ENCODE results near the gene DSP. TPM values are rescaled to one million over a fixed set of nuclear protein-coding genes. Genes with fewer than 3 reads are reported as not detected.

The DSP gene
- total RNA-seq, 1 donor from 2014 or later: 76.0 TPM

GRCh38 chr6:7590918-7591302, 49.4 kb downstream of the DSP start:
- DNase-seq (ENCODE audit: low read depth in 2 of 2): peak; percentile 41 to 59

DNA sequence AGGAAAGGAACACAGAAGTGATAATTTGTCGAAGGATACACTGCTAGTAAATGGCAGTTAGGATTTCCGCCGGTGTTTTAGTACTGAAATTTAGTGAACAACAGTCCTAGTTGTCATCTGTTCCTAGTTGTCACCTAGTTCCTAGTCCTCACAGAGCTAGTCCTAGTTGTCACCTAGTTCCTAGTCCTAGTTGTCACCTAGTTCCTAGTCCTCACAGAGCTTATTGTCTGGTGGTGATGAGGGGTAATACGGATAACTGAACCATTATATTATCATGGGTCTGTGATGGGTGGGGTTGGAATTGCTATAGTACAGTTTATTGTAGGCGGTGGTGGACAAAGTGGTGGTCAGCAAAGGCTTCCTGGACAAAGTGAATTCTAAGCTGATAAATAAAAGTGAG, 50.3 kb downstream of the DSP start:
- no peak for DNase-seq (ENCODE audit: low read depth in 2 of 2)

GRCh38 chr6:7593229-7593628, 51.8 kb downstream of the DSP start:
- no peak for DNase-seq (ENCODE audit: low read depth in 2 of 2)

DNA sequence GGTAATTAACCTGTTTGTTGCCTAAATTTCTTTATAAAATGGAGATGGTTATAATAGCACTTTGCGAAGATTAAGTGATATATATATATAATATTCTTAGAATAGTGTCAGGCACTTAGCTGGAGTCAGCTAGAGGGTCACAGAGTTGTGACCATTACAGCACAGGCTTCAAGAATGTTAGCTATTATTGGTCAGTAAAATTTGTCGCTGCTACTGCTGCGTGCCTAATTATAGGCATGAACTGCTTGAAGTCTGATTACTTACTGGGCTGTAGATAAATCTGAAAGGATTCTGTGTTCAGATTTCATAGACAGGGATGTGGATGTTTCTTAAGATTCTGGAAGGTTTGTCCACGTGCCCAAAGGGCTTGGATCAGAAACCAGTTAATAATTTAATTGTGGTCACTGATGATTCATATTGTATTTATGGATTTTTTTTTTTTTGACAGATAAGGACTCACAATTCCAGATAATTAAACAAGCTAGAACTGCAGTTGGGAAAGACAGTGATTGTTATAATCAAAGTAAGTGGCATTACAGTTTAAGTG, 53.2 kb downstream of the DSP start:
- DNase-seq (ENCODE audit: low read depth in 2 of 2): no peak

DNA sequence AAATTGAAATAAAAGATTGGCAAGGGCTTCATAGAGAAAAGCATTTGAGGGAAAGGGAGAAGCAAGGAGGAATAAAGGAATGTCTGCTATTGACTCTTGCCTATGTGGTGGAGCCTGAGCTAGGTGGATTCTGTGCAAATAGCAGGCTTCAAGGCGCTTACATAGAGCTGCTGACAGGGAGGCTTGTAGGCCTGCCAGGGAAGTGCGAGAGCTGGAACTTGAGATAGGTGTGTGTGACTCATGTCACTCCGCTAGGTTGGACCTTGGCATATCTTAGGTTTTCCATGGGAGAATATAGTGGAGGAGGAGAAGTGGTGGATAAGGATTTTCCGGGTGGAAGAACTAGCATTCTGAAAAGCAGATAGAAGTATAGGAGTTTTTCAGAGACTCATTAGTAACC, 62.5 kb downstream of the DSP start:
- no peak for DNase-seq (ENCODE audit: low read depth in 2 of 2)

DNA sequence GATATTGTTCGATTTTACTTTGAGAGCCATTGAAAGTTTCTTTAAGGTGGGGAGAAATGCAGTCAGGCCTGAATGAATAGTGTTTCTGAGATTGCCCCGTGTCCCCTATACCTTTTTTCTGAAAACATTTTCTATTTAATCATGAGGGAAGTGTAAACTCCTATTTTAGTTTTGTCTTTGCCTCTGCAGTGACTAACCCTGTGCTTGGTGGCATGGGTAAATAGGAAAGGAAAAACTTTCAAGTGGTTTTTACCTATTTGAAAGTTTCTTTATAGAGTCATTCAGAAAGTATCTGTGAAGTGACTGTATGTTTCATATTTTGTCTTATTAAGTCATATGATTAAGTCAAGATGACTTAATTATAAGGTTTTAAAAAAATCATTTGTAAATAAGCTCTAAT, 63.0 kb downstream of the DSP start:
- DNase-seq (ENCODE audit: low read depth in 2 of 2): no peak

GRCh38 chr6:7615611-7616383, 74.3 kb downstream of the DSP start:
- DNase-seq (ENCODE audit: low read depth in 2 of 2): peak; percentile 60 to 76

GRCh38 chr6:7617801-7618764, 76.6 kb downstream of the DSP start:
- peak; percentile 48 to 57 for DNase-seq (ENCODE audit: low read depth in 2 of 2)

GRCh38 chr6:7621761-7622160, 80.3 kb downstream of the DSP start:
- no peak for DNase-seq (ENCODE audit: low read depth in 2 of 2)

DNA sequence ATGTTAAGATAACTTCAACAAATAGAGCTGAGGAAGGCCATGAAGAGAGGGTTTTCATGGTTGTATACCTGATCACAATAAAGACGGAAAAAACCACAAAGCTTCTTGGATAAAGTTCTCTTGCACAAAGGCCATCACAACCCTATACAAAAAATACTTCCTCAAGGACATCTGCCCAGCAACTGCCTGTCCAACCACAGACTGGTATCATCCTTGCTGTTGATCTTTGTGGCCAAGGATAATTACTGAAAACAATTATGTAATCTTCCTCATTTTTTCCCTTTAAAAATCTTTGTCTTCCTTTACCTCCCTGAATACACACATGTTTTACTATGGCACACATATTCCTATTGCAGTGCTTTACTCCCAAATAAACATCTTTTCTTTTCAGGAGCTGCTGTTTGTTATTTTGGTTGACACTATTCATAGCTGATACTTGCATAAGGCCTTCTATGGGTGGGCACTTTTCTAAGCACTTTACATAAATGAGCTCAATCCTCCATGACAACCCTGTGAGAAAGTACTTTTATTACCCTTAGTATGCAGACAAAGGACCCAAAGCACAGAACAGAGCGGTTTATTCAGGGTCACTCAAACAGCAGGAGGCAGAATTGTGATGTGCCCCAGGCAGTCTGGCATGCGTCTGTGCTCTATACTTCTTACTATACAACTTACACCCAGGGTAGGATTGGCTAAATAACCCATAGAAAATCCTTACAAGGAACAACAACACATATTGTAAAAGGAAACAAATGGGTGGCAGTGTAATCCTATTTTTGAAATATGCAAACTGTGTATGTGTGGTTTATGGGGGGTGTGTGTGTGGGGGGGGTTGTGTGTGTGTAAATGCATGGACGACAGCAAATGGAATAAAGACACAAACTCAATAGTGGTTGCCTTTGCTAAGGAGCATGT, 83.6 kb downstream of the DSP start:
- peak in 1 of 2 donors; percentile 13 for DNase-seq (ENCODE audit: low read depth in 2 of 2)

DNA sequence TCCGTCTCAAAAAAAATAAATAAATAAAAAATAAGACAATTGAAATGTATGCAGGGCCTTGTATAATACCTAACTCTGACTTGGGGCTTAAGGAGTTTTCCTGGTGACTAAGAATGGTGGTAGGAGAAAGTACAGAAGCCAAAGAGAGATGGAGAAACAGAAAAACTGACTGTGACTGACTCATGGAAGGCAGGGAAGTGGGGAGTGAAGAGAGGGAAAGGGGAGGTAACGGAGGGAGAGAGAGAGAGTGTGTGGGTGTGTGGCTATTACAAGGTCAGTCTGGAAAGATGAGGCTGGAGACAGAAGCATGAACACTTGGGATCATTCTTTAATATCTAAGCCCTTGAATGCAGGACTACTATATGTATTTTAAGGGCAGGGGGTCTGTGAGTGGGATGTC, 87.0 kb downstream of the DSP start:
- no peak for DNase-seq (ENCODE audit: low read depth in 2 of 2)

- DNase-seq (ENCODE audit: low read depth in 2 of 2): no peak
Observed at GRCh38 chr6:7628909-7629308, 87.4 kb downstream of the DSP start.

DNA sequence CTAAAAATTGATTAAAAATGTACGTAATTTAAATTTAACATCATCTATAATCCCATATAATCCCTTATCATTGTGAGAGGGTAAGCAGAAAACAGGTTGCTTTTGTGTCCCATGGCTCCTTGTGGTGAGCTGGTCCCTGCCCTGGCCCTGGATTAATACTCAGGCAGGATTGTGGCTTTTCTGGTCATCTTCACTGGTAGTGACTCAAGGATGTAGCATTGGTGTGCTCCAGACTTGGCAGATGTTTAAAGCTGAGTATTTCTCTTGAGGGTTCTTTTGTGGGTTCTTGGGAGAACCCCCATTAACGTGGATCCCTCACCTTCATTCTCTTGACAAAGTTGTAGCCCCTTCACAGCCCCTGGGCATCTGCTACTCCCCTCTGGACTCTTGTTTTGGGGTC, 87.8 kb downstream of the DSP start:
- DNase-seq (ENCODE audit: low read depth in 2 of 2): no peak

DNA sequence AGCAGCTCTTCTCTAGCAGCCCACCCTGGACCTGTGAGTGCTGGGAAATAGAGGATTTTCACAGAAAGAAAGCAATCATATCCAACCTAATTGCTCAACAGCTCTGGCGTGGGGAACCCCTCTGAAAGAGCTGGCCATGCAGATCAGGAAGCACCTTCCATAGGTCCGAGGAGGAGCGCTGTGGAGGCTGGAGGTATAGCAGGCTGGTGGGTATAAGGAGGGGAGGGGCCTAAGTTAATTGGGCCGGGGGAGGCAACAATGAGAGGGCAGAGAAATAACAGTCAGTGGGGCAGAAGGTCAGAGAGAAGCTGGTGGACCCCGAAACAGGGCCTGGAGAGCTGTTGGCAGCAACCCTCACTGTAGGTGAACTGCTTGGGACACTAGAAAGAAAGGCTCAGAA, 89.3 kb downstream of the DSP start:
- no peak for DNase-seq (ENCODE audit: low read depth in 2 of 2)

DNA sequence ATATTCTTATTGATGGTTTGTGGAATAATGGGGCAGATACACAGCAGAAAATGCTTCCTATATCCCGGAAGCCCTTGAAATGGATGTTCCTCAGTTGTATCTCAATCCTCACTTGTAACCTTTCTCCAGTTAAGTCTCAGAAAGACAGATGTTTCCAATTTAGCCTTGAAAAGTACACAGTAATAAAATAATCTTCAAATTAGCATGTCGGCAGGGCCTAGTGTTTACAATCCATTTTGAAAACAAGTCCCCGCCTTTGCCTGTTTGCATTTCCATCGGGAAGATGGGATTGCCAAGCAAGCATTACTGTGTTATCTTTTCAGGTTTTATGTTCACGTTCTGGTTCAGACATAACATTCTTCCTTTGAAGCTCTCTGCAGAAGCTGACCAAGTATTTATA, 90.0 kb downstream of the DSP start:
- no peak for DNase-seq (ENCODE audit: low read depth in 2 of 2)

DNA sequence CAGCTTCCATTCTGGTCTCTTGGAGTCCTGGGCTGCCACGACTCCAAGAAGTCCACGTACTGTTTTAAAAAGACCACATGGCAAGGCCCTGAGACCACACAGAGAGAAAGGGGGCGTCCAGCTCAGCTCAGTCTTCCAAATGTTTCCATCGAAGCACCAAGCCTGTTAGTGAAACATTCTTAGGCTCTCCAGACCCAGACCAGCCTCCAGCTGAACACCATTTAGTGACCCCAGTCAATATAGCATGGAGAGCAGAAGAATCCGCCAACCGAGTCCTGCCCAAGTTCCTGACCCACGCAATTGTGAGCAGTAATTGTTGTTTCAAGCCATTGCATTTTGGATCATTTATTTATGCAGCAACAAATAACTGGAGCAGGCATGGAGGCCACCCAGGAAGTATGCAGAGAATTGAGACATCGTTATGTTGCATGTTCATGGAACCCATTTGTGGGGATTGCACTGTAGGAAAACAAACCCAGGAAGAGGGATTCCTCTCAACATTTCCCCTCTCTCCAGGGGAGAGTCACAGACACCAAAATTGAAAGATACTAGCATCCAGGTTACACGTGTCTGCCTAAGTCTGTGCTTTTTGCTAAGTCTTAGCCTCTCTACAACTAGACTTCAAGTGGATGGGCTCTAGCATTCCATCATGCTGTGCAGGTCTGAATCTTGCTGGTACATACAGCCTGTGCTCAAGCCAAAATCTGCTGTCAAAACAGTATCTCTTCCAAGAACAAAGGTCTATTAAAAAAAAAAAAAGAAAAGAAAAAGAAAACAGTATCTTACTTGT, 91.2 kb downstream of the DSP start:
- DNase-seq (ENCODE audit: low read depth in 2 of 2): no peak

GRCh38 chr6:7633361-7633760, 91.9 kb downstream of the DSP start:
- DNase-seq (ENCODE audit: low read depth in 2 of 2): no peak

DNA sequence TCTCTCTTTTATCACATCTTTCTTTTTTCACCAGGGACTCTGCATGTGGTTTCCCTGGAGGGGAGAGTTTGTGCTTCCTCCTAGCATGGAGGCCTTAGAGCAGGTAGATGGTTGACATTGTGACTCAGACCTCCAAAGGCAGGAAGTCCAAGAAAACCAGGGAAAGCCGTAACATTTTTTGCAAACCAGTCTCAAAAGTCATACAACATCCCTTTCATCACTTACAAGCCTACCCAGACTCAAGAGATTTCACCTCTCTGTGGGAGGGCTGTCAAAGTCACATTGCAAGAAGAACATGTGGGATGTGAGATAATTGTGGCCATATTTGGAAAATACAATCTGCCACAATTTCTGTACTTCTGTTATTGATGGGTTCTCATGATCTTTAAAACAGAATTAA, 94.7 kb downstream of the DSP start:
- no peak for DNase-seq (ENCODE audit: low read depth in 2 of 2)

All from lung microvascular endothelial cell (primary cell).